GM20000 (cell line): ENCODE results near the gene ATP13A4.
"Not testable (repeated sequence)": the region's sequence is repeated elsewhere in the genome, so short reads cannot be mapped to it uniquely, and the experiment has no call there.

Source experiments
- DNase-seq: peaks from one replicate; pipeline ENCODE4 v3.0.0; 2012; ENCODE audit warnings: low spot score
- TF ChIP-seq, protein P1 (sequence below): IDR thresholded peaks from 2 replicates; pipeline ENCODE4 v1.5.1; 2012; ENCODE audit warnings: mild to moderate bottlenecking, control low read depth; ENCODE audit errors: extremely low read depth, missing control alignments

Gene ATP13A4

DNA sequence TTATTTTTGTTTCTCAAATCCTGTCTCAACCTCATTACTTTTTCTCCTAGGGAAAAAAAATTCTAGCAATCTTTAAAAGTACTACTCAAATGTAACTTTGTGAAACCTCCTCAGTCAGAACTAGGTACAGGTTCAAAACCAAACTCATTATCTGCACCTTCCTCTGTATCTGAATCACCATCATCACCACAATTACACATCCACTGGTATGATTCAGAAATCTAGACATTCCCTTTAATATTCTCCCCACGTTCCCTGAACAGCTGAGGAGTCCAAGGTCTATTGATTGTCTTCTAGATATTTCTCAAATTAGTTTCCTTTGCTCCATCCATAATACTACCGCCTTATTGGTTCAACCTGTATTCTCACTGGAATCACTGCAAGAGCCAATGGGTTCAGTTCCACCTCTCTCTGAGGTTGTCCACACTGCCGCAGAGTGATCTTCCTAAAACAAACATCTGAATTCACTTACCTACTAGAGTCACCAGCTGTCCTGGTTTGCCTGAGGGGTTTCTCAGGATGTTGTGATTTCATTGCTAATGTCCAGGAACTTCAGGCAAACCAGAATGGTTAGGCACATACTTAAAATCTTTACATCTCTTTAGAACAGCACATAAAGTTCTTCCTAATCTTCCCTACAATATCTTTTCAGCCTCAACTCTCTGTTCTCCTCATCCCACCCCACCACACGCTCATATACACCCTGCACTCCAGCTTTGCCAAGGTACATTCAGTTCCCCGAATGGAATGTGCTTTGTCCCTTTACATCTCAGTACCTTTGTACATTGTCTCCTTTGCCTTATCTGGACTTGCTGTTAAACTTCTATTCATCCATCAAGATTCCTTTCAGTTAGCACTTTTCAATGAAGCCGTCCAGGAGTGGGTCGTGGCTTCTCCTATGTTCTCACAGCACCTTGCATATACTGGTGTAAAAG, 24.2 kb downstream of the ATP13A4 start:
- DNase-seq = no peak

DNA sequence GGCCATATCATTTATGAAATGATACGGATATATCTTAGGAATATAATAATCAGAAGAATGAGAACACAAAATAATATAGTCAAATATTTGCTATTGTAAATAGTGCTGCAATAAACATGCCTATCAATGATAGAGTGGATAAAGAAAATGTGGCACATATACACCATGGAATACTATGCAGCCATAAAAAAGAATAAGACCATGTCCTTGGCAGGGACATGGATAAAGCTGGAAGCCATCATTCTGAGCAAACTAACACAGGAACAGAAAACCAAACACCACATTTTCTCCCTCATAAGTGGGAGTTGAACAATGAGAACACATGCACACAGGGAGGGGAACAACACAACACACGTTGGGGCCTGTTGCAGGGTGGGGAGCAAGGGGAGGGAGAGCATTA, 28.6 kb downstream of the ATP13A4 start:
- DNase-seq = not testable (repeated sequence)

More for the DNA sequence above, 24.2 kb downstream of the ATP13A4 start:
- TF ChIP-seq, protein P1, sequence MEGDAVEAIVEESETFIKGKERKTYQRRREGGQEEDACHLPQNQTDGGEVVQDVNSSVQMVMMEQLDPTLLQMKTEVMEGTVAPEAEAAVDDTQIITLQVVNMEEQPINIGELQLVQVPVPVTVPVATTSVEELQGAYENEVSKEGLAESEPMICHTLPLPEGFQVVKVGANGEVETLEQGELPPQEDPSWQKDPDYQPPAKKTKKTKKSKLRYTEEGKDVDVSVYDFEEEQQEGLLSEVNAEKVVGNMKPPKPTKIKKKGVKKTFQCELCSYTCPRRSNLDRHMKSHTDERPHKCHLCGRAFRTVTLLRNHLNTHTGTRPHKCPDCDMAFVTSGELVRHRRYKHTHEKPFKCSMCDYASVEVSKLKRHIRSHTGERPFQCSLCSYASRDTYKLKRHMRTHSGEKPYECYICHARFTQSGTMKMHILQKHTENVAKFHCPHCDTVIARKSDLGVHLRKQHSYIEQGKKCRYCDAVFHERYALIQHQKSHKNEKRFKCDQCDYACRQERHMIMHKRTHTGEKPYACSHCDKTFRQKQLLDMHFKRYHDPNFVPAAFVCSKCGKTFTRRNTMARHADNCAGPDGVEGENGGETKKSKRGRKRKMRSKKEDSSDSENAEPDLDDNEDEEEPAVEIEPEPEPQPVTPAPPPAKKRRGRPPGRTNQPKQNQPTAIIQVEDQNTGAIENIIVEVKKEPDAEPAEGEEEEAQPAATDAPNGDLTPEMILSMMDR = no peak

DNA sequence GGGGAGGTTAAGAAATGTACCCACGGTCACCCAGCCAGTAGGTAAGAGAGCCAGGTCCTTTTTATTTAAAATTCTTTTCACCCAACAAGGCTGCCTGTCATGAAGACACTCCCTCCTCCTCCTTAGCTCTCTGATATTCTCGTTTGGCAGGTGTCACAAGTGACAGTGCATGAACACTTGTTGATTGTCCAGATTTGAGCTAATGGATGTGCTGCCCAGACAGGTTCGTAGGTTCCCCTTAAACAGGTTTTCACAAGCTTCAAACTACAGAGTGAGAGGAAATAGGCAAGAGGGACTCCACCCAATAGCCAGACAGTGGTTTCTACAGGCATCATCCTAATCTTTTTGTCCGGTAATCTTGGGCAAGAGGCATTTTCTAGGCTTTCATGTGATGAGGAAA, 32.2 kb downstream of the ATP13A4 start:
- TF ChIP-seq, protein P1 = no peak
- no peak for DNase-seq

- TF ChIP-seq, protein P1 = no peak
- no peak for DNase-seq
Measured at GRCh38 chr3:193520738-193521137, 34.0 kb downstream of the ATP13A4 start.

GRCh38 chr3:193515966-193516365, 38.7 kb downstream of the ATP13A4 start:
- TF ChIP-seq, protein P1 = no peak

GRCh38 chr3:193510154-193510553, 44.5 kb downstream of the ATP13A4 start:
- TF ChIP-seq, protein P1 = no peak
- no peak for DNase-seq

More at GRCh38 chr3:193515966-193516365, 38.7 kb downstream of the ATP13A4 start:
- DNase-seq = no peak

GRCh38 chr3:193509103-193509965, 45.4 kb downstream of the ATP13A4 start:
- TF ChIP-seq, protein P1 = no peak

More at GRCh38 chr3:193509103-193509965, 45.4 kb downstream of the ATP13A4 start:
- DNase-seq = no peak
